Smooth muscle cell (in vitro differentiated cells): Measurements from ENCODE around the gene CHST11. TPM values are rescaled to one million over a fixed set of nuclear protein-coding genes. Genes with fewer than 3 reads are reported as not detected.

ENCODE experiments used
- DNase-seq: peaks from one replicate; lab custom pipeline; 2025; ENCODE audit not compliant: unreplicated experiment; lab: John Stamatoyannopoulos, UW
- H2AFZ ChIP-seq: fragments of 200-600 bp; sonication (generic); 2 replicates; pipeline ENCODE4 v1.6.0; 2016; ENCODE audit warnings: antibody characterized with exemption, low read depth, mild to moderate bottlenecking
- H3F3A ChIP-seq: fragments of 200-600 bp; sonication (generic); 2 replicates; pipeline ENCODE4 v1.6.0; 2017; ENCODE audit warnings: antibody characterized with exemption, low read depth
- H3K27ac ChIP-seq: fragments of 200-600 bp; sonication (generic); 2 replicates; pipeline ENCODE4 v1.5.1; 2016; ENCODE audit warnings: low read depth, mild to moderate bottlenecking
- H3K27me3 ChIP-seq: fragments of 200-600 bp; sonication (generic); 2 replicates; pipeline ENCODE4 v1.6.1; 2016; ENCODE audit warnings: low read depth, mild to moderate bottlenecking
- H3K36me3 ChIP-seq: fragments of 200-600 bp; sonication (generic); 2 replicates; pipeline ENCODE4 v1.5.1; 2016; ENCODE audit warnings: low read depth
- H3K4me1 ChIP-seq: fragments of 200-600 bp; sonication (generic); 2 replicates; pipeline ENCODE4 v1.5.1; 2016; ENCODE audit warnings: low read depth
- H3K4me2 ChIP-seq: fragments of 200-600 bp; sonication (generic); 2 replicates; pipeline ENCODE4 v1.6.0; 2016; ENCODE audit warnings: mild to moderate bottlenecking
- H3K4me3 ChIP-seq: fragments of 200-600 bp; sonication (generic); 2 replicates; pipeline ENCODE4 v1.5.1; 2016; ENCODE audit warnings: mild to moderate bottlenecking
- H3K79me2 ChIP-seq: fragments of 200-600 bp; sonication (generic); 2 replicates; pipeline ENCODE4 v1.6.0; 2016; ENCODE audit warnings: low read depth, mild to moderate bottlenecking
- H3K9ac ChIP-seq: fragments of 200-600 bp; sonication (generic); 2 replicates; pipeline ENCODE4 v1.6.0; 2016; ENCODE audit warnings: low read depth
- H3K9me3 ChIP-seq: fragments of 200-600 bp; sonication (generic); replicated peaks from 2 replicates; pipeline ENCODE4 v1.5.1; 2016; ENCODE audit warnings: low read depth
- H4K20me1 ChIP-seq: fragments of 200-600 bp; sonication (generic); 2 replicates; pipeline ENCODE4 v1.6.0; 2016; ENCODE audit warnings: low read depth
- CTCF ChIP-seq: fragments of 200-600 bp; sonication (generic); IDR thresholded peaks from 2 replicates; pipeline ENCODE4 v1.5.1; 2017; ENCODE audit warnings: borderline replicate concordance, mild to moderate bottlenecking, antibody characterized with exemption; ENCODE audit not compliant: insufficient read depth, poor library complexity, severe bottlenecking
- WGBS: methylation state at CpG from one replicate; pipeline ENCODE4 v1.1.7; 2016; ENCODE audit warnings: low lambda C conversion rate; 5-methylcytosine and 5-hydroxymethylcytosine counted together
- polyA plus RNA-seq: library from polyadenylated mRNA; unstranded; fragments of >200 nt; fragmentation: Nextera tagmentation; extraction: Ambion mirVana; gene quantifications from 2 replicates; pipeline ENCODE4 v1.2.1, GENCODE V29; 2016
- total RNA-seq: library from RNA; depleted of rRNA; stranded (reverse); fragments of >200 nt; gene quantifications from 2 replicates; pipeline ENCODE4 v1.2.3, GENCODE V29; 2014

Gene CHST11
- total and polyA plus RNA-seq, 2 experiments from 2014 or later = 6.9 to 10.2 TPM

DNA sequence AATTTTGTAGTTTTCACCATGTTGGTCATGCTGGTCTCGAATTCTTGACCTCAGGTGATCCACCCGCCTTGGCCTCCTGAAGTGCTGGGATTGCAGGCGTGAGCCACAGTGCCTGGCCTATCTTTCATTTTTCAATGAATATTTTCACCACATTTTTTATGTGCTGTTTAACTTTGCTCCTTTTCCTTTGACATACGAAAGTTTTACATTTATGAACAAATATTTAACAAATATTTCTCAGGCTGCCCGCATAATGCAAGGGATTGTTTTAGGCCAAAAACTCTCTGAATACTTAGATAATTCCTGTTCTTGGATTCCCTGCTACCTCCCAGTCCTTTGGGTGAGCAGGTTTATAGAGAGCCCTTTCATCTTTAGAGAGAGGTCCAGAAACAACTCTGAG, 8.7 kb upstream of the CHST11 start:
- Histone ChIP-seq H3K79me2 (no peaks in the 10 kb centered on the region), H3K4me1 (no peaks in the 10 kb centered on the region), H3F3A (no peaks in the 10 kb centered on the region), H3K4me2 (no peak overlapping the region), H2AFZ (no peak overlapping the region), H3K4me3 (no peak overlapping the region), H3K27ac (no peak overlapping the region), H4K20me1 (no peaks in the 10 kb centered on the region), H3K9me3 (no peaks in the 10 kb centered on the region), H3K27me3 (peaks cover 10% of the 10 kb centered on the region), H3K9ac (no peak overlapping the region), H3K36me3 (no peaks in the 10 kb centered on the region)
- TF ChIP-seq CTCF = no peak
- WGBS = 83% methylated on average over 5 of the region's 5 CpGs
- no peak for DNase-seq

DNA sequence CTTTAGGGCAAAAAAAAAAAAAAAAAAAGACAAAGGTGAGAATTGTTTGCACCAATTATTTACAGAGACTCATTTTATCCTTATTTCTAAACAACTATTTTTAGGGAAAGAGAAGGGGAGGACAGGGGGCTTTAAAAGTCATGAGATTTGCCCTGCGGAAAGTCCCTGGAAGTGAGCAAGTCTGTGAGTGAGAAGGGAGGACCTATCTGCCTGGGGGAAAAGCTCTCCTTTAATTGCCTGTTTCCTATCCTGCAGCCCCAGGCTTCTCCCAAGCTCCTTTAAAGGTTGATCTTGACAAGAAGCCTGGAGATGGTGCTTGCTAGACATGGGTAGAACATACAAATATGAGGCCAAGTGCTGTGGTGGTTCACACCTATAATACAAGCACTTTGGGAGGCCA, 8.3 kb upstream of the CHST11 start:
- WGBS = 89% methylated on average over 1 of the region's 1 CpG
- TF ChIP-seq CTCF = no peak

GRCh38 chr12:104450700-104451099, 6.0 kb upstream of the CHST11 start:
- Histone ChIP-seq H3K9ac (no peak overlapping the region), H3K79me2 (no peaks in the 10 kb centered on the region), H4K20me1 (no peaks in the 10 kb centered on the region), H3K9me3 (no peaks in the 10 kb centered on the region), H3K27me3 (no peaks in the 10 kb centered on the region), H3K36me3 (no peaks in the 10 kb centered on the region), H2AFZ (no peak overlapping the region), H3K4me3 (no peak overlapping the region), H3K27ac (no peak overlapping the region), H3F3A (no peaks in the 10 kb centered on the region), H3K4me1 (peaks cover 6% of the 10 kb centered on the region), H3K4me2 (no peak overlapping the region)
- DNase-seq = no peak
- TF ChIP-seq CTCF = no peak

More for the DNA sequence above, 8.3 kb upstream of the CHST11 start:
- Histone ChIP-seq H3K9ac (no peak overlapping the region), H3K27me3 (peaks cover 9% of the 10 kb centered on the region), H3K4me3 (no peak overlapping the region), H3K4me1 (no peaks in the 10 kb centered on the region), H3K27ac (no peak overlapping the region), H3K79me2 (no peaks in the 10 kb centered on the region), H3F3A (no peaks in the 10 kb centered on the region), H3K36me3 (no peaks in the 10 kb centered on the region), H3K9me3 (no peaks in the 10 kb centered on the region), H3K4me2 (no peak overlapping the region), H2AFZ (no peak overlapping the region), H4K20me1 (no peaks in the 10 kb centered on the region)
- DNase-seq = no peak

DNA sequence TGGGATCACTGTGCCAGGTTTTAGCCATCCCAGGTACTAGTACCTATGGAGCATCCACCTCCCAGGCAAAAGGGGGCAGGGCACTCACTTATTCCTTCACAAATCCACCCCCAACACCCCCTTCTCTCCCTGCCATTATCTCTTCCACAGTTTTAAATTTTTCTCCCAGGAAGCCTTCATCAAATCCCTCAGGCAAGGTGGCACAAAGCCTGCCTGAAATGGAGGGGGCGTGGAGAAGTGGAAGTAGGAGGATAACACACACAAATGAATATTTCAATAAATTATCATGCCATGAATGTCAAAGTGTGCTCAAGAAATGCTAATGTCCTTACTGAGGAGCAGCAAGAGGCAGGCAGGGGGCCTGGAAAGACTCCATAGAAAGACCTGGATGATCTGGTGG, 4.7 kb upstream of the CHST11 start:
- Histone ChIP-seq H3K27me3 (no peaks in the 10 kb centered on the region), H3K9me3 (no peaks in the 10 kb centered on the region), H3K4me3 (no peak overlapping the region), H3K27ac (no peak overlapping the region), H3K4me2 (no peak overlapping the region), H3K4me1 (peaks cover 11% of the 10 kb centered on the region), H3K9ac (no peak overlapping the region), H2AFZ (no peak overlapping the region), H3K36me3 (no peaks in the 10 kb centered on the region), H3F3A (no peaks in the 10 kb centered on the region), H4K20me1 (no peaks in the 10 kb centered on the region), H3K79me2 (no peaks in the 10 kb centered on the region)
- WGBS = 97% methylated on average over 1 of the region's 1 CpG
- no peak for TF ChIP-seq CTCF
- no peak for DNase-seq
